ENCODE measurements around the gene HMCN2. TPM values are rescaled to one million over a fixed set of nuclear protein-coding genes. Genes with fewer than 3 reads are reported as not detected.
"Not testable (repeated sequence)": the region's sequence is repeated elsewhere in the genome, so short reads cannot be mapped to it uniquely, and the experiment has no call there.

The HMCN2 gene
- total RNA-seq, 2 donors from 2014 or later: 2.9 to 5.5 TPM

DNA sequence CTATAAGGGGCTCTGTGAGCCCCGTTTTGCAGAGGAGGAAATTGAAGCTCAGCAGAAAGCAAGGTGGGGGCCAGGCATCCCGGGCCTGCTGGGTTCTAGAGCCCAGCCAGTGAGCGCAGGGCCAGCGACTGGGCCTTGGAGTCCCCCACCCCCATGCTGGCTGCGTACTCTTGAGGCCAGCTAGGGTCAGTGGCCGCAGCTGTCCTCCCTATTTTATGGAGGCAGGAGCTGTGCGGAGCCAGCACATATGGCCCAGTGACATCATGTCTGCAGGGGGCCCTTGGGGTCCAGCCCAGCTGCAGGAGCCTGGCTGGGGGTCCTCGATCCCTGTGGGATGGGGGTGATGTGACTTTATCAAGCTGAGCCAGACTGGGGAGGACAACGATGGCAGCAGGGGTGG, 71.3 kb downstream of the HMCN2 start:
- TF ChIP-seq, protein P1, sequence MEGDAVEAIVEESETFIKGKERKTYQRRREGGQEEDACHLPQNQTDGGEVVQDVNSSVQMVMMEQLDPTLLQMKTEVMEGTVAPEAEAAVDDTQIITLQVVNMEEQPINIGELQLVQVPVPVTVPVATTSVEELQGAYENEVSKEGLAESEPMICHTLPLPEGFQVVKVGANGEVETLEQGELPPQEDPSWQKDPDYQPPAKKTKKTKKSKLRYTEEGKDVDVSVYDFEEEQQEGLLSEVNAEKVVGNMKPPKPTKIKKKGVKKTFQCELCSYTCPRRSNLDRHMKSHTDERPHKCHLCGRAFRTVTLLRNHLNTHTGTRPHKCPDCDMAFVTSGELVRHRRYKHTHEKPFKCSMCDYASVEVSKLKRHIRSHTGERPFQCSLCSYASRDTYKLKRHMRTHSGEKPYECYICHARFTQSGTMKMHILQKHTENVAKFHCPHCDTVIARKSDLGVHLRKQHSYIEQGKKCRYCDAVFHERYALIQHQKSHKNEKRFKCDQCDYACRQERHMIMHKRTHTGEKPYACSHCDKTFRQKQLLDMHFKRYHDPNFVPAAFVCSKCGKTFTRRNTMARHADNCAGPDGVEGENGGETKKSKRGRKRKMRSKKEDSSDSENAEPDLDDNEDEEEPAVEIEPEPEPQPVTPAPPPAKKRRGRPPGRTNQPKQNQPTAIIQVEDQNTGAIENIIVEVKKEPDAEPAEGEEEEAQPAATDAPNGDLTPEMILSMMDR (IDR thresholded peaks at IDR 0.05): no peak
- H3K9me3 ChIP-seq: no peaks in the 10 kb centered on the region
- peaks cover 1% of the 10 kb centered on the region for H3K27me3 ChIP-seq (replicated peaks; ENCODE audit: insufficient read depth)
- no peak overlapping the region for H3K4me3 ChIP-seq
- intact Hi-C loops (cut with DNase I): no loop called here
- WGBS: 77% methylated on average over 9 of the region's 9 CpGs
- H3K36me3 ChIP-seq: no peaks in the 10 kb centered on the region
- H3K4me1 ChIP-seq (replicated peaks): no peaks in the 10 kb centered on the region
- DNase-seq (ENCODE audit: low spot score): no peak
- H3K27ac ChIP-seq: no peak overlapping the region

DNA sequence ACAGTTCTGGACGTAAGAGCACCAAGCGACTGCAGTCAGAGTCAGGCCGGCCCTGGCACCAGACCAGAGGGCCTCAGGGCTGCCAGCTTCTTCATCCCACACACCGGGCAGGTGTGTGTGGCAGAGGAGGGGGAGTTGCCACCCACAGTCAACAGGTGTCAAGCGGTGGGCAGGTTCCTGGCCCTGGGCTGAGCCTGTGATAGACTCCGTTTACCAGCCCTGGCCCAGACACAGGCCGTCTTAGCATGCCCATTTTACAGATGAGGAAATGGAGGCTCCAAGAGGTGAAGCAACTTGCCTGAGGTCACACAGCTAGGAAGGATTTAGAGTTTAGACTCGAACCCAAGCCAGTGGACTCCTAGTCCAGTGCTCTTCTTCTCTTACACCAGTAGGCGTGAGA, 71.8 kb downstream of the HMCN2 start:
- Histone ChIP-seq H3K36me3 (no peaks in the 10 kb centered on the region), H3K9me3 (no peaks in the 10 kb centered on the region), H3K4me3 (no peak overlapping the region), H3K4me1 (replicated peaks) (no peaks in the 10 kb centered on the region), H3K27ac (no peak overlapping the region), H3K27me3 (replicated peaks; ENCODE audit: insufficient read depth) (no peaks in the 10 kb centered on the region)
- no peak for DNase-seq (ENCODE audit: low spot score)
- TF ChIP-seq, protein P1 (IDR thresholded peaks at IDR 0.05): no peak
- TF ChIP-seq POLR2A (IDR thresholded peaks at IDR 0.05): no peak
- no peak for TF ChIP-seq POLR2AphosphoS5 (IDR thresholded peaks at IDR 0.05)
- 53% methylated on average over 6 of the region's 9 CpGs for WGBS
- intact Hi-C loops (cut with DNase I): no loop called here

DNA sequence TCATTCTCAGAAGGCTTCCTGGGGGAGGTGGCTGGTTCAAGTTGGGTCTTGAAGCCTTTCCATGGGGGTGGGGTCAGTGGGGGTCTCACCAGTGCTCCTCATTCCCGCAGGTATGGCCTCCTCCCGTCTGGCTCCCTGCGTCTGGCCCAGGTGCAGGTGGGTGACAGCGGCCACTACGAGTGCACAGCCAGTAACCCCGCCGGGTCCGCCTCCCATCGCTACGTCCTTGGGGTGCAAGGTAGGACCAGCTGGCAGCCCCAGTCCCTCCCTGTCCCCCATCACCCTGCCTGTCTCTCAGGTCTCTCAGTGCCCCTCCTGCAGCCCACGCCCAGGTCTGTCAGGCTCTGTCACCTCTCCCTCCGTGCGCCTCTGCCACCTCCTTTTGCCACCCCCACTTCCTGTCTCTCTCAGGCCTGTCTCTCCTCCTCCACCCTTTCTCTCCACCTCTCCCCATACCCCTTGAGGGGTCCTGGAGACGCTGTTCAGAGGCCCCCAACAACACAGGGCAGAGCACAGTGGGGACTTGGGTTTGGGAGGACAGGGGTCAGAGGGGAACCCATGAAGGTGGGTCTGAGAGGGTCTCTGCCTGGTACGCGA, 72.3 kb downstream of the HMCN2 start:
- H3K4me1 ChIP-seq (replicated peaks): no peaks in the 10 kb centered on the region
- no peak for DNase-seq (ENCODE audit: low spot score)
- H3K27ac ChIP-seq: no peak overlapping the region
- TF ChIP-seq POLR2AphosphoS5 (IDR thresholded peaks at IDR 0.05) (no peak), POLR2A (IDR thresholded peaks at IDR 0.05) (no peak)
- TF ChIP-seq, protein P1 (IDR thresholded peaks at IDR 0.05): no peak
- no peaks in the 10 kb centered on the region for H3K36me3 ChIP-seq
- H3K9me3 ChIP-seq: no peaks in the 10 kb centered on the region
- 78% methylated on average over 16 of the region's 16 CpGs for WGBS
- no peaks in the 10 kb centered on the region for H3K27me3 ChIP-seq (replicated peaks; ENCODE audit: insufficient read depth)
- H3K4me3 ChIP-seq: no peak overlapping the region
- intact Hi-C loops (cut with DNase I): no loop called here

DNA sequence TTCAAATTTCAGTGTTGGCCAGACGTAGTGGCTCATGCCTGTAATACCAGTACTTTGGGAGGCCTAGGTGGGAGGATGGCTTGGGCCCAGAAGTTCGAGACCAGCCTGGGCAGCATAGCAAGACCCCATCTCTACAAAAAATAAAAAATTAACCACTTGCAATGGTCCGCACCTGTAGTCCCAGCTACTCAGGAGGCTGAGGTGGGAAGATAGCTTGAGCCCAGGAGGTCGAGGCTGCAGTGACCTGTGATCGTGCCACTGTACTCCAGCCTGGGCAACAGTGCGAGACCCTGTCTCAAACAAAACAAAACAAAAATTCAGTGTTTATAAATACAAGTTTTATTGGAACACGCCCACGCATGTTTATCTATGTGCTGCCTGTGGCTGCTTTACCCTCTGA, 73.3 kb downstream of the HMCN2 start:
- intact Hi-C loops (cut with DNase I); H3K27me3 ChIP-seq (replicated peaks; ENCODE audit: insufficient read depth); H3K4me1 ChIP-seq (replicated peaks); H3K36me3 ChIP-seq; H3K9me3 ChIP-seq; H3K4me3 ChIP-seq; H3K27ac ChIP-seq; DNase-seq (ENCODE audit: low spot score): not testable (repeated sequence)
- WGBS: 92% methylated on average over 8 of the region's 8 CpGs

DNA sequence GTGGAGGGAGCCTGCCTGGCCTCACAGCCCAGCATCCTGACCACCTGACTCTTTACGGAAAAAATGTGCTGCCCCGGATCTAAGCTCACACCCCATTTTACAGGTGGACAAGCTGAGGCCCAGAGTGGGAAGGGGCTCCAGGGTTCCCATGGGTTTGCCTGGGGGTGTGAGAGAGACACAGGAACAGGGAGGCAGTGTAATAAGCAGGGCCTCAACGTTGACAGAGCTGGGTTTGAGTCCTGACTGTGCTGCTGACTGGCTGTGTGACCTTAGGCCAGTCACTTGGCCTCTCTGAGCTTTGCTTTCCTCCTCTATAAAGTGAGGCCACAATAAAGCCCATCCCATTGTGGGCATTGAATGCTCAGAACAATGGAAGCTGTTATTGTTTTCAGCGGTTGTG, 73.7 kb downstream of the HMCN2 start:
- TF ChIP-seq POLR2A (IDR thresholded peaks at IDR 0.05): no peak
- no peak for TF ChIP-seq POLR2AphosphoS5 (IDR thresholded peaks at IDR 0.05)
- TF ChIP-seq, protein P1 (IDR thresholded peaks at IDR 0.05): no peak
- Histone ChIP-seq H3K27me3 (replicated peaks; ENCODE audit: insufficient read depth) (no peaks in the 10 kb centered on the region), H3K27ac (no peak overlapping the region), H3K4me3 (no peak overlapping the region), H3K9me3 (no peaks in the 10 kb centered on the region), H3K4me1 (replicated peaks) (no peaks in the 10 kb centered on the region), H3K36me3 (no peaks in the 10 kb centered on the region)
- 56% methylated on average over 4 of the region's 4 CpGs for WGBS
- intact Hi-C loops (cut with DNase I): no loop called here
- DNase-seq (ENCODE audit: low spot score): no peak

All from prostate gland (tissue), 2 donors.